ENCODE results near the gene HERPUD1.

- TF ChIP-seq, protein P1, sequence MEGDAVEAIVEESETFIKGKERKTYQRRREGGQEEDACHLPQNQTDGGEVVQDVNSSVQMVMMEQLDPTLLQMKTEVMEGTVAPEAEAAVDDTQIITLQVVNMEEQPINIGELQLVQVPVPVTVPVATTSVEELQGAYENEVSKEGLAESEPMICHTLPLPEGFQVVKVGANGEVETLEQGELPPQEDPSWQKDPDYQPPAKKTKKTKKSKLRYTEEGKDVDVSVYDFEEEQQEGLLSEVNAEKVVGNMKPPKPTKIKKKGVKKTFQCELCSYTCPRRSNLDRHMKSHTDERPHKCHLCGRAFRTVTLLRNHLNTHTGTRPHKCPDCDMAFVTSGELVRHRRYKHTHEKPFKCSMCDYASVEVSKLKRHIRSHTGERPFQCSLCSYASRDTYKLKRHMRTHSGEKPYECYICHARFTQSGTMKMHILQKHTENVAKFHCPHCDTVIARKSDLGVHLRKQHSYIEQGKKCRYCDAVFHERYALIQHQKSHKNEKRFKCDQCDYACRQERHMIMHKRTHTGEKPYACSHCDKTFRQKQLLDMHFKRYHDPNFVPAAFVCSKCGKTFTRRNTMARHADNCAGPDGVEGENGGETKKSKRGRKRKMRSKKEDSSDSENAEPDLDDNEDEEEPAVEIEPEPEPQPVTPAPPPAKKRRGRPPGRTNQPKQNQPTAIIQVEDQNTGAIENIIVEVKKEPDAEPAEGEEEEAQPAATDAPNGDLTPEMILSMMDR (IDR thresholded peaks at IDR 0.05): no peak
- no peak for TF ChIP-seq EZH2 (IDR thresholded peaks at IDR 0.05)
Measured at GRCh38 chr16:56911771-56912571, 20.0 kb upstream of the HERPUD1 start.

Measured in neural progenitor cell (in vitro differentiated cells).